Hepatocyte (in vitro differentiated cells): ENCODE measurements around the gene SHC1. TPM values are rescaled to one million over a fixed set of nuclear protein-coding genes. Genes with fewer than 3 reads are reported as not detected.

Source experiments
- DNase-seq: peaks from one replicate; pipeline ENCODE4 v3.0.0-alpha.2; 2016; ENCODE audit warnings: low spot score
- H2AFZ ChIP-seq: fragments of 200-600 bp; sonication (generic); 2 replicates; pipeline ENCODE4 v1.6.0; 2016; ENCODE audit warnings: antibody characterized with exemption, mild to moderate bottlenecking
- H3K27ac ChIP-seq: fragments of 200-600 bp; sonication (generic); 2 replicates; pipeline ENCODE4 v1.5.1; 2016; ENCODE audit warnings: mild to moderate bottlenecking
- H3K27me3 ChIP-seq: fragments of 200-600 bp; sonication (generic); 2 replicates; pipeline ENCODE4 v1.6.1; 2016
- H3K36me3 ChIP-seq: fragments of 200-600 bp; sonication (generic); replicated peaks from 2 replicates; pipeline ENCODE4 v1.5.1; 2016; ENCODE audit warnings: low read depth; ENCODE audit not compliant: insufficient read depth
- H3K4me1 ChIP-seq: fragments of 200-600 bp; sonication (generic); 2 replicates; pipeline ENCODE4 v1.5.1; 2016; ENCODE audit warnings: mild to moderate bottlenecking, moderate library complexity; ENCODE audit not compliant: insufficient read depth
- H3K4me2 ChIP-seq: fragments of 200-600 bp; sonication (generic); 2 replicates; pipeline ENCODE4 v1.6.0; 2016
- H3K4me3 ChIP-seq: fragments of 200-600 bp; sonication (generic); 2 replicates; pipeline ENCODE4 v1.5.1; 2016; ENCODE audit warnings: mild to moderate bottlenecking
- H3K79me2 ChIP-seq: fragments of 200-600 bp; sonication (generic); 2 replicates; pipeline ENCODE4 v1.6.0; 2017; ENCODE audit warnings: mild to moderate bottlenecking
- H3K9me2 ChIP-seq: fragments of 200-600 bp; sonication (generic); replicated peaks from 2 replicates; pipeline ENCODE4 v1.6.0; 2017; ENCODE audit warnings: mild to moderate bottlenecking; ENCODE audit not compliant: insufficient read depth
- H3K9me3 ChIP-seq: fragments of 200-600 bp; sonication (generic); 2 replicates; pipeline ENCODE4 v1.5.1; 2016; ENCODE audit warnings: low read depth, mild to moderate bottlenecking
- H4K20me1 ChIP-seq: fragments of 200-600 bp; sonication (generic); 2 replicates; pipeline ENCODE4 v1.6.0; 2016; ENCODE audit warnings: mild to moderate bottlenecking; ENCODE audit not compliant: insufficient read depth, poor library complexity, severe bottlenecking
- CTCF ChIP-seq: fragments of 200-600 bp; sonication (generic); IDR thresholded peaks from 2 replicates; pipeline ENCODE4 v1.5.1; 2016; ENCODE audit warnings: antibody characterized with exemption, mild to moderate bottlenecking; ENCODE audit not compliant: poor library complexity
- EZH2 ChIP-seq: fragments of 200-600 bp; sonication (generic); IDR thresholded peaks from 2 replicates; pipeline ENCODE4 v1.6.1; 2016; ENCODE audit warnings: antibody characterized with exemption, mild to moderate bottlenecking, borderline replicate concordance
- EZH2phosphoT487 ChIP-seq: fragments of 200-600 bp; sonication (generic); IDR thresholded peaks from one replicate; pipeline ENCODE4 v1.6.1; 2018; ENCODE audit warnings: antibody characterized with exemption, mild to moderate bottlenecking, low read depth, moderate library complexity; ENCODE audit not compliant: unreplicated experiment, severe bottlenecking
- WGBS: methylation state at CpG from one replicate; pipeline ENCODE4 v1.1.6; 2016; ENCODE audit warnings: low lambda C conversion rate; ENCODE audit errors: missing lambda C conversion rate; 5-methylcytosine and 5-hydroxymethylcytosine counted together
- polyA plus RNA-seq: library from polyadenylated mRNA; unstranded; fragments of >200 nt; fragmentation: Nextera tagmentation; extraction: Ambion mirVana; gene quantifications from 2 replicates; pipeline ENCODE4 v1.2.1, GENCODE V29; 2016
- total RNA-seq: library from RNA; depleted of rRNA; stranded (reverse); fragments of >200 nt; gene quantifications from 2 replicates; pipeline ENCODE4 v1.2.3, GENCODE V29; 2014

The SHC1 gene
- total and polyA plus RNA-seq, 2 experiments from 2014 or later, result 95.6 to 107 TPM

DNA sequence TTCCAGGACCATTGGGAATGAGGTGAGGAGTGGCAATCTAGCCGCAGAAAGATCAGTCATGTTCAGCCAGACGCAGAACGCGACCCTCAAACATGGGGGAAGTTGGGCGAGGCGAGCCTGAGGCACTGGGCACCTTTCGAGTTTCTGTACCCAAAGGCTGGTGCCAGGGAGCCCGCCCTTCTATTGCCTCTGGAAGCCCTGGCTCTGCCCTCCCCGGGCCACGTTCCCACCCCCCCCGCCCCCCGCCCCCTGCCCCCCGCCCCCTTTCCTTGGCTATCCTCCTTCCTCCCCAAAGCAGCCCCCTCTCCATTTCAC is 29.8 kb upstream of the SHC1 start:
- no peak overlapping the region for H2AFZ ChIP-seq
- peaks cover 30% of the 10 kb centered on the region for H3K79me2 ChIP-seq
- peaks cover 11% of the 10 kb centered on the region for H3K4me1 ChIP-seq
- 2% methylated on average over 9 of the region's 13 CpGs for WGBS
- H3K27me3 ChIP-seq, result no peaks in the 10 kb centered on the region
- H3K9me2 ChIP-seq, result no peaks in the 10 kb centered on the region
- TF ChIP-seq EZH2phosphoT487, result no peak
- no peak for TF ChIP-seq CTCF
- TF ChIP-seq EZH2, result no peak
- H3K36me3 ChIP-seq, result no peaks in the 10 kb centered on the region
- H3K9me3 ChIP-seq, result no peaks in the 10 kb centered on the region
- peak overlapping the region; percentile 43 for H3K4me3 ChIP-seq
- DNase-seq, result no peak
- H3K4me2 ChIP-seq, result peak overlapping the region; percentile 92
- H3K27ac ChIP-seq, result peak overlapping the region; percentile 98
- H4K20me1 ChIP-seq, result peaks cover 10% of the 10 kb centered on the region

GRCh38 chr1:154999571-155000410 is 29.2 kb upstream of the SHC1 start:
- peak overlapping the region; percentile 98 for H3K27ac ChIP-seq
- no peaks in the 10 kb centered on the region for H3K9me2 ChIP-seq
- peak overlapping the region; percentile 43 for H3K4me3 ChIP-seq
- no peaks in the 10 kb centered on the region for H3K9me3 ChIP-seq
- H3K4me2 ChIP-seq, result peak overlapping the region; percentile 92
- no peak for TF ChIP-seq CTCF
- TF ChIP-seq EZH2, result no peak
- no peak for TF ChIP-seq EZH2phosphoT487
- WGBS, result 3% methylated on average over 25 of the region's 50 CpGs
- peak; percentile 76 for DNase-seq
- peaks cover 24% of the 10 kb centered on the region for H3K79me2 ChIP-seq
- H3K36me3 ChIP-seq, result no peaks in the 10 kb centered on the region
- H4K20me1 ChIP-seq, result peaks cover 8% of the 10 kb centered on the region
- H3K27me3 ChIP-seq, result no peaks in the 10 kb centered on the region
- peaks cover 11% of the 10 kb centered on the region for H3K4me1 ChIP-seq
- H2AFZ ChIP-seq, result peak overlapping the region; percentile 26

- no peaks in the 10 kb centered on the region for H4K20me1 ChIP-seq
- H3K36me3 ChIP-seq, result no peaks in the 10 kb centered on the region
- peak overlapping the region; percentile 3 for H2AFZ ChIP-seq
- peak overlapping the region; percentile 92 for H3K4me2 ChIP-seq
- TF ChIP-seq EZH2 (no peak), EZH2phosphoT487 (no peak), CTCF (peak; percentile 95)
- DNase-seq, result peak; percentile 78
- H3K4me1 ChIP-seq, result peaks cover 11% of the 10 kb centered on the region
- WGBS, result 20% methylated on average over 34 of the region's 40 CpGs
- peak overlapping the region; percentile 43 for H3K4me3 ChIP-seq
- H3K27ac ChIP-seq, result peak overlapping the region; percentile 98
- H3K9me2 ChIP-seq, result no peaks in the 10 kb centered on the region
- no peaks in the 10 kb centered on the region for H3K27me3 ChIP-seq
- H3K79me2 ChIP-seq, result peaks cover 16% of the 10 kb centered on the region
- H3K9me3 ChIP-seq, result no peaks in the 10 kb centered on the region
Observed at GRCh38 chr1:154998818-154999570, 28.4 kb upstream of the SHC1 start.
